Upper lobe of right lung (tissue), 1 donor: ENCODE measurements around the gene USPL1. TPM values are rescaled to one million over a fixed set of nuclear protein-coding genes. Genes with fewer than 3 reads are reported as not detected.

Experiments
- ATAC-seq: fragments of 200-7000 bp; cut with Tn5 transposase; one replicate; pipeline ENCODE4 v1.9.1; 2020; ENCODE audit warnings: mild to moderate bottlenecking, moderate library complexity
- DNase-seq: peaks from one replicate; pipeline ENCODE4 v3.0.0-alpha.2; 2020
- H3K27ac ChIP-seq: fragments of 200-600 bp; one replicate; pipeline ENCODE4 v1.8.0; 2022
- H3K27me3 ChIP-seq: fragments of 200-600 bp; one replicate; pipeline ENCODE4 v1.8.0; 2022; ENCODE audit warnings: mild to moderate bottlenecking
- H3K36me3 ChIP-seq: fragments of 200-600 bp; one replicate; pipeline ENCODE4 v1.8.0; 2022
- H3K4me1 ChIP-seq: fragments of 200-600 bp; one replicate; pipeline ENCODE4 v1.8.0; 2022
- H3K4me3 ChIP-seq: fragments of 200-600 bp; one replicate; pipeline ENCODE4 v1.8.0; 2022; ENCODE audit warnings: mild to moderate bottlenecking
- H3K9me3 ChIP-seq: fragments of 200-600 bp; one replicate; pipeline ENCODE4 v1.8.0; 2022
- CTCF ChIP-seq: fragments of 200-600 bp; IDR thresholded peaks from one replicate; pipeline ENCODE4 v1.8.0; 2022; ENCODE audit warnings: antibody characterized with exemption
- intact Hi-C: fragments of 100-400 bp; cut with DNase I; formaldehyde crosslinking; loops from one replicate; pipeline ENCODE4 v1.11.0; 2022
- long read RNA-seq: library from polyadenylated mRNA; unstranded; transcript quantifications from one replicate; pipeline ENCODE4 v2.0.0, GENCODE V29; 2021
- total RNA-seq: library from RNA; stranded (reverse); fragmentation: NEBNext Ultra II Directional; extraction: Animal tissue kit (Norgen Biotek cat#: 25700); gene quantifications from one replicate; pipeline ENCODE4 v1.2.1, GENCODE V29; 2021
- donor health status: DM: no; HTN: yes; CAD: no; lungs with severe emphysema.

USPL1 gene
- total RNA-seq: 13.1 TPM
- long read RNA-seq, partial matches to known transcripts: 0 of 8 reads
- long read RNA-seq, other reads (novel, unspliced or antisense): 8 of 8 reads

- peak within 1 kb of the TSS; percentile 98 for H3K27ac ChIP-seq
- ATAC-seq (peak; percentile 98), DNase-seq (peak; percentile 99)
- H3K36me3 ChIP-seq: peaks cover 4% of the 10 kb centered on the region
- intact Hi-C loops: no loop called here
- H3K9me3 ChIP-seq: no peaks in the 10 kb centered on the region
- peak; percentile 33 for TF ChIP-seq CTCF
- peaks cover 35% of the 10 kb centered on the region for H3K4me1 ChIP-seq
- no peaks in the 10 kb centered on the region for H3K27me3 ChIP-seq
- H3K4me3 ChIP-seq: peak within 1 kb of the TSS; percentile 82
These were observed at the start of gene USPL1 for GRCh38 chr13:30617315-30618185. USPL1 (plus strand) TSS chr13:30617920; CDS start chr13:30621141, 3,221 bp downstream.

GRCh38 chr13:30569901-30570576 is 47.7 kb upstream of the USPL1 start:
- Histone ChIP-seq H3K36me3 (no peaks in the 10 kb centered on the region), H3K4me3 (no peak overlapping the region), H3K9me3 (no peaks in the 10 kb centered on the region), H3K27ac (peak overlapping the region; percentile 19), H3K27me3 (no peaks in the 10 kb centered on the region), H3K4me1 (peaks cover 10% of the 10 kb centered on the region)
- intact Hi-C loops: no loop called here
- DNase-seq: no peak
- ATAC-seq: peak; percentile 86
- TF ChIP-seq CTCF: no peak

GRCh38 chr13:30570691-30571090 is 47.0 kb upstream of the USPL1 start:
- ATAC-seq: no peak
- intact Hi-C loops: no loop called here
- TF ChIP-seq CTCF: no peak
- H3K27ac ChIP-seq: no peak overlapping the region
- DNase-seq: no peak
- H3K4me3 ChIP-seq: no peak overlapping the region
- H3K36me3 ChIP-seq: no peaks in the 10 kb centered on the region
- no peaks in the 10 kb centered on the region for H3K27me3 ChIP-seq
- H3K4me1 ChIP-seq: peaks cover 10% of the 10 kb centered on the region
- H3K9me3 ChIP-seq: no peaks in the 10 kb centered on the region

- DNase-seq: no peak
These were observed 44.9 kb upstream of the USPL1 start for GRCh38 chr13:30572859-30573275.

GRCh38 chr13:30576528-30576927 is 41.2 kb upstream of the USPL1 start:
- TF ChIP-seq CTCF: no peak
- DNase-seq (no peak), ATAC-seq (no peak)
- H3K36me3 ChIP-seq: no peaks in the 10 kb centered on the region
- H3K27ac ChIP-seq: no peak overlapping the region
- intact Hi-C loops: no loop called here
- H3K9me3 ChIP-seq: no peaks in the 10 kb centered on the region
- peaks cover 10% of the 10 kb centered on the region for H3K4me1 ChIP-seq
- H3K4me3 ChIP-seq: no peak overlapping the region
- no peaks in the 10 kb centered on the region for H3K27me3 ChIP-seq

More at GRCh38 chr13:30572859-30573275, 44.9 kb upstream of the USPL1 start:
- intact Hi-C loops: no loop called here
- peak; percentile 58 for ATAC-seq
- H3K27me3 ChIP-seq: no peaks in the 10 kb centered on the region
- peak; percentile 39 for TF ChIP-seq CTCF
- peak overlapping the region; percentile 55 for H3K27ac ChIP-seq
- H3K9me3 ChIP-seq: no peaks in the 10 kb centered on the region
- peaks cover 10% of the 10 kb centered on the region for H3K4me1 ChIP-seq
- peak overlapping the region; percentile 45 for H3K4me3 ChIP-seq
- no peaks in the 10 kb centered on the region for H3K36me3 ChIP-seq
